Epithelial cell of esophagus (primary cell): Measurements from ENCODE around the gene FAM210B.

Experiments
- DNase-seq: peaks from one replicate; pipeline ENCODE4 v3.0.0; 2010; ENCODE audit warnings: low read depth
- H3K4me3 ChIP-seq: 2 replicates; pipeline ENCODE4 v1.5.1; 2011; ENCODE audit warnings: mild to moderate bottlenecking, low read length, control low read depth
- TF ChIP-seq, protein P1 (sequence below): IDR thresholded peaks from 2 replicates; pipeline ENCODE4 v1.5.1; 2011; ENCODE audit warnings: low read depth, mild to moderate bottlenecking, low read length, control low read depth, inconsistent platforms; ENCODE audit not compliant: insufficient read depth; ENCODE audit errors: missing control alignments

The FAM210B gene

DNA sequence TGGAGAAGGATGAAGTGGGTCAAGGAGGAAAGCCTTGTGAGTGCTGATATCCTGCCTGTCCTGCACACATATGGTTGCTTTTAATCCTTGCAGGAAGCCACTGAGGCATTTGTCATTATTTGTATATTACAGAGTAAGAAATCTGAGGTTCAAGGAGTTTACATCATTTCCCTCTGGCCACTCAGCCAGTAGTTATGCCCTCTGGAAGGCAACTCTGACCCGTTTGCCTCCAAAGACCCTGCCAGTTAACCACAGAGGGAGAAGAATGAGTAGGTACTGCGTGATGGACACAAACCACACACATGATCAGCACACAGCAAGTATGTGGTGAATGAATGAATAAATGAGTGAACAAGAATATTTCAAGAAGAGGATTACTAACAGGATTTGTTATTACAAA is 7.9 kb upstream of the FAM210B start:
- DNase-seq: no peak
- no peak overlapping the region for H3K4me3 ChIP-seq
- TF ChIP-seq, protein P1, sequence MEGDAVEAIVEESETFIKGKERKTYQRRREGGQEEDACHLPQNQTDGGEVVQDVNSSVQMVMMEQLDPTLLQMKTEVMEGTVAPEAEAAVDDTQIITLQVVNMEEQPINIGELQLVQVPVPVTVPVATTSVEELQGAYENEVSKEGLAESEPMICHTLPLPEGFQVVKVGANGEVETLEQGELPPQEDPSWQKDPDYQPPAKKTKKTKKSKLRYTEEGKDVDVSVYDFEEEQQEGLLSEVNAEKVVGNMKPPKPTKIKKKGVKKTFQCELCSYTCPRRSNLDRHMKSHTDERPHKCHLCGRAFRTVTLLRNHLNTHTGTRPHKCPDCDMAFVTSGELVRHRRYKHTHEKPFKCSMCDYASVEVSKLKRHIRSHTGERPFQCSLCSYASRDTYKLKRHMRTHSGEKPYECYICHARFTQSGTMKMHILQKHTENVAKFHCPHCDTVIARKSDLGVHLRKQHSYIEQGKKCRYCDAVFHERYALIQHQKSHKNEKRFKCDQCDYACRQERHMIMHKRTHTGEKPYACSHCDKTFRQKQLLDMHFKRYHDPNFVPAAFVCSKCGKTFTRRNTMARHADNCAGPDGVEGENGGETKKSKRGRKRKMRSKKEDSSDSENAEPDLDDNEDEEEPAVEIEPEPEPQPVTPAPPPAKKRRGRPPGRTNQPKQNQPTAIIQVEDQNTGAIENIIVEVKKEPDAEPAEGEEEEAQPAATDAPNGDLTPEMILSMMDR: no peak

DNA sequence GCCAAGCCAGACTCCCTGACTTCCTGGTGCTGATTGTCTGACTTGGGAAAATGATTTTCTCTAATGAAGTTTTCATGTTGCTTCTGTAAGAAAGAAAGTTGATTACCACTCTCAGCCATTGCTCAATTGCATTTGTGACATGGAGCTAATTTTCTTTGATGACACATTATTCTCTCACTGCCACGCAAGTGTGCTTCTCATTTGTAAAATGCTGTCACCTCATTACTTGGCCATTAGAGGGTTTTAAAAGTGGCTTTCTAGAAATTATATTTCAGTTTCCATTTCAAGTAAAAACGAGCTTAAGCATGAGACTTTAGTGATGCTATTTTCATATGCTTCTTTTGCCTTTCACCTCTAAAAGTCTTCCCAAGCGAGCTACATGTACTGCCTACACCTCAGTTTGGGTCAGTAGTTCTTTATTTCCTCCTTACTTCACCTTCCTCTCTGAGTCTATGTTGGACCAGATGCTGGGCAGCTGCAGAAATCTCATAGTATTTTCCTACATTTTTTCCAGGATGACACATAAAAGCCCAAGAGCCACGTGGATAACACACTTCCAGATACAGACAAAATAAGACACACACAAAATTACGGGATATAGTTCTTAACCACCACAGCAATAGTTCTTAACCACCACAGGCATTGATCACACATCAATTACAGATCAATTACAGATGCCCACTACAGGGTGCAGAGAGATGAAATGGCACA is 6.3 kb upstream of the FAM210B start:
- DNase-seq: no peak
- TF ChIP-seq, protein P1: no peak
- no peak overlapping the region for H3K4me3 ChIP-seq

DNA sequence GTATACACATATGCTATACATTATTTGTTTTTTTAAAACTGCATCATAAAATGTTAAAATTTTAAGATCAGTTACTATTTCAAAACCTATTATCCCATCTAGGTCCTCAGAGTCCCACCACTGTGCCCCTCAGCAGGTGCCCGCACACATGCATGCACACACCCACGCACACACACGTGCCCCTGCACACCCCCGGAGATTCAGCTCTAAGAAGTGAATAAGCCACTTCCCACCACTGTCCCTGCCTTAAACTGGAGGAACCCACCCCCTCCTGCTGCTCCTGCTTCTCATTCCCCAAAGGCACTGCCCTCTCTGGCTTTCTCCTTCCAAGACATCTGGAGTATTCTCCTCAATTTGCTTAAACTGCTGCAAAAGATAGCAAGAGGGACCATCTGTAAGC is 5.4 kb upstream of the FAM210B start:
- H3K4me3 ChIP-seq: no peak overlapping the region
- DNase-seq: no peak
- TF ChIP-seq, protein P1: no peak

DNA sequence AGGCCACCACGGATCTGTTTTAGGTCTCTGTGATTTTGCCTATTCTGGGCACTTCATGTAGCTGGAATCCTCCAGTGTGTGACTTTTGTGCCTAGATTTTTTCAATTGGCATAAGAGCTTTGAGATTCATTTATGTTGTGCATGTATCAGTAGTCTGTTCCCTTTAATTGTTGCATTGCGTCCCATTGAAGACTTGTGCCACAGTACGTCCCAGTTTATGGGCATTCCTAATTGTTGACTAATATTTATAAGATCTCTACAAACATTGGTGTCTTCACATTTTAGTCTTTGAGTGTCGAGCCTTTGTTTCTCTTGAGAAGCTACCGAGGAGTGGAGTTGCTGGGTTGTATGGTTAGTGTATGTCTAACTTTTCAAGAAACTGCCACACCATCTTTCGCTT is 704 bp upstream of the FAM210B start:
- H3K4me3 ChIP-seq: no peak overlapping the region
- TF ChIP-seq, protein P1: no peak
- DNase-seq: no peak

DNA sequence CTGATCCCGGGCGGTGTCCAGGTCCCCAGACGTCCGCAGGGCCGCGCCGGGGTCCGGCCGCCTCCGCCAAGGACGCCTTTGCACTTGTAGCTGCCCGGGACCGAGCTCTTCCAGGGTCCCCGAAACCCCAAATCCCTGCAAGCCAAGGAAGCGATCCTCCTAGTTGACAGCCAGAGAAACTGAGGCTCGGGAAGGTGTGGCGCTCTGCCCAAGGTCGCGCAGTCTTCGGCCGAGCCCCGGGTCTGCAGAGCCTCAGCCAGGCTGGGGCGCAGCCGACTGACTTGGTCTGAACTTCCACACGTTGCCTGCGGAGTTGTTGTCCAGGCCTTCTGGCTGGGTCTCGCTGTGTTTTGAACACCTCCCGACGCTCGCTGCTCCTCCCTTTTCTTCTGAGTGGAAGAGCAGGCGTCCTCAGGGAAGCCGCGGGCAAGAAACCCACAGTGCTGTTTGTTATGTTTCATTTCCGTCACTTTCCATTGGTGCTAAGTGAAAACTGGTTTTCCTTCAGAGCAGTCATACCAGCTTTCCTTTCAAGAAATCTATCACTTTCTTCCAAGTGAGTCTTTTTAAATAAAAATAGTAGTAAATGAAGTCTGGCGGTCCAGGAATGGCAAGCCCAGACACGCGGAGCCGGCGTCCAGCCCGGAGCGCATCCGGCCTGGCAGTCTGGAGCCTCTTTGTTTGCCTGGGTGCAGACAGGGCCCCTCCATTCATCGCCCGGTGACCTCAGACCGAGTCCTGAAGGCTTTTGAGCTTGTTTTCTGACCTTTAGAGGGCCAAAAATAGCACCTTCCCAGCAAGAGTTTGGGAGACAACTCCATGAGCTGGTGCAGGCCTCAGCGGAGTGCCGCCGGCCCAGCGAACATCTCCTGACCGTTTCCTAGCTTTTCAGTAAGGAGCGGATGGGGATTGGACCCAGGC is 698 bp downstream of the FAM210B start:
- DNase-seq: peak; percentile 80
- H3K4me3 ChIP-seq: peak overlapping the region; percentile 69
- TF ChIP-seq, protein P1: no peak

DNA sequence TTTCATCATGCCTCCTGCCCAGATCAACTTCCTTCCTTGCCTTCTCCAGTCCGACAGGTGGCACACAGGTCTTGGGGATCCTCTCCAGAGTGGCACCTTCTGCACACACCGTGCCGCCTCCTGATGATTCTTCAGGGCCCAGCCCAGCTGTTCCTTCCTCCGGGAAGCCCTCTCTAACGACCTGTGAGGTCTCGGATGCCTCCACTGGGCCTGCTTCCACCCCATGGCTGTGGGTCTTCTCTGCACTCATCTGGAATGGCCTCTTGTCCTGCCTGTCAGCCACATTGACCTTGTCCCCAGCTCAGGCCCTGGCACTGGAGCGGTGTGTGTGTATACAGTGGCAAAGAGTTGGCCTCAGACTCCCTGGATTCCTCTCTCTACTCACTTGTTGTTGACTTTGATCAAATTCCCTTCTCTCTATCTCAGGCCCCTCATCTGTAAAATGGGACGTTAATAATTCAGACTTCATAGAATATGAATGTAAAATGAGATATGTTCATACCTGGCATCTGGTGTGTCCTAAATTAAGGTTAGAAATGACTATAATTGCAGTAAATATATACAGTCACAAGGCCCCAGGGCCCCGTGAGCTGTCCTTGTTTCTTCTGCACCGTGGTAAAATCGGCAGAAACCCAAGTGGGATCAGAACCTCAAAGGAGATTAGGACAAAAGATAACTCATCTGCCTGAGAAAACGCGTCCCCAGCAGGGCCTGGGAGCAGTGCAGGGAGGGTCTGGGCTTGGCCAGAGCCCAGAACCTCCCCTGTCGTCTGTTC is 1.5 kb downstream of the FAM210B start:
- DNase-seq: no peak
- TF ChIP-seq, protein P1: peak; percentile 13
- peak overlapping the region; percentile 69 for H3K4me3 ChIP-seq
